ENCODE results near the gene EEIG2.

GRCh38 chr1:108560874-108561459 is 1.1 kb downstream of the EEIG2 start:
- TF ChIP-seq EZH2 (IDR thresholded peaks at IDR 0.05; ENCODE audit: borderline replicate concordance, low read depth, low read length, severe bottlenecking) (no peak), CTCF (IDR thresholded peaks at IDR 0.05; ENCODE audit: extremely low read depth in 1 of 2, insufficient read depth in 1 of 2, low read depth in 1 of 2, low read length in 2 of 2) (peak in 1 of 2 donors; percentile 21), POLR2A (IDR thresholded peaks at IDR 0.05; ENCODE audit: low read depth, low read length) (no peak), MYC (IDR thresholded peaks at IDR 0.05; ENCODE audit: low read depth, low read length) (no peak), POLR2AphosphoS5 (IDR thresholded peaks at IDR 0.05; ENCODE audit: insufficient read depth, low read depth, low read length) (no peak), MAX (IDR thresholded peaks at IDR 0.05; ENCODE audit: insufficient read depth, insufficient read length) (no peak), GATA2 (IDR thresholded peaks at IDR 0.05; ENCODE audit: insufficient read depth, insufficient read length, low read depth, low read length) (no peak), JUN (IDR thresholded peaks at IDR 0.05; ENCODE audit: borderline replicate concordance, insufficient read depth, insufficient read length, low read depth) (no peak), FOS (IDR thresholded peaks at IDR 0.05; ENCODE audit: borderline replicate concordance, insufficient read depth, low read length) (no peak)

Measured in endothelial cell of umbilical vein (primary cell).